Keratinocyte (primary cell): Measurements from ENCODE around the gene ZNF185. TPM values are rescaled to one million over a fixed set of nuclear protein-coding genes. Genes with fewer than 3 reads are reported as not detected.

Experiments
- DNase-seq: peaks from one replicate; pipeline ENCODE4 v3.0.0-alpha.2; 2011; ENCODE audit warnings: low read depth, missing footprints, low spot score
- FAIRE-seq: peaks from 2 replicates; lab custom pipeline; 2011; peaks lifted over from hg19 to GRCh38; lab: Jason Lieb, UNC
- H2AFZ ChIP-seq: 2 replicates; pipeline ENCODE4 v1.6.0; 2012; ENCODE audit warnings: low read length, control low read depth, inconsistent platforms; ENCODE audit not compliant: control insufficient read depth
- H3K27ac ChIP-seq: 2 replicates; pipeline ENCODE4 v1.5.1; 2011; ENCODE audit warnings: low read length; ENCODE audit not compliant: control insufficient read depth, insufficient read depth
- H3K27me3 ChIP-seq: 3 replicates; pipeline ENCODE4 v1.6.0; 2011; ENCODE audit warnings: low read length; ENCODE audit not compliant: control insufficient read depth, insufficient read depth; ENCODE audit errors: extremely low read depth
- H3K36me3 ChIP-seq, 2 experiments: 2 replicates in 1 of 2; 3 replicates in 1 of 2; pipeline ENCODE4 v1.5.1; 2011; ENCODE audit warnings: low read length in 2 of 2, mild to moderate bottlenecking in 1 of 2; ENCODE audit not compliant: control insufficient read depth in 2 of 2, insufficient read depth in 2 of 2; ENCODE audit errors: extremely low read depth in 1 of 2
- H3K4me1 ChIP-seq: 3 replicates; pipeline ENCODE4 v1.5.1; 2011; ENCODE audit warnings: low read length; ENCODE audit not compliant: control insufficient read depth, insufficient read depth; ENCODE audit errors: extremely low read depth
- H3K4me2 ChIP-seq: 3 replicates; pipeline ENCODE4 v1.6.0; 2011; ENCODE audit warnings: low read depth, low read length; ENCODE audit not compliant: control insufficient read depth, insufficient read depth; ENCODE audit errors: extremely low read depth
- H3K4me3 ChIP-seq, 3 experiments: fragments of 200-600 bp in 1 of 3; sonication (generic) in 1 of 3; 2 replicates in 2 of 3; 3 replicates in 1 of 3; pipeline ENCODE4 v1.5.1; 2011 to 2016; ENCODE audit warnings: low read length in 3 of 3, mild to moderate bottlenecking in 3 of 3, control low read depth in 2 of 3, inconsistent platforms in 1 of 3, low read depth in 1 of 3, mixed read lengths in 1 of 3, mixed run types in 1 of 3, moderate library complexity in 1 of 3; ENCODE audit not compliant: control insufficient read depth in 2 of 3, insufficient read depth in 2 of 3; ENCODE audit errors: extremely low read depth in 1 of 3
- H3K79me2 ChIP-seq: 2 replicates; pipeline ENCODE4 v1.6.0; 2012; ENCODE audit warnings: low read length; ENCODE audit not compliant: control insufficient read depth, insufficient read depth
- H3K9ac ChIP-seq: 3 replicates; pipeline ENCODE4 v1.6.0; 2011; ENCODE audit warnings: low read length; ENCODE audit not compliant: control insufficient read depth, insufficient read depth; ENCODE audit errors: extremely low read depth
- H3K9me1 ChIP-seq: 3 replicates; pipeline ENCODE4 v1.6.0; 2011; ENCODE audit warnings: low read length; ENCODE audit not compliant: control insufficient read depth, insufficient read depth; ENCODE audit errors: extremely low read depth
- H3K9me3 ChIP-seq: 2 replicates; pipeline ENCODE4 v1.5.1; 2012; ENCODE audit warnings: low read depth, low read length; ENCODE audit not compliant: control insufficient read depth
- H4K20me1 ChIP-seq: 3 replicates; pipeline ENCODE4 v1.6.0; 2011; ENCODE audit warnings: low read length; ENCODE audit not compliant: control insufficient read depth, insufficient read depth; ENCODE audit errors: extremely low read depth
- EZH2 ChIP-seq: IDR thresholded peaks from one replicate; pipeline ENCODE4 v1.6.1; 2012; ENCODE audit warnings: inconsistent platforms, mild to moderate bottlenecking, low read length, moderate library complexity
- dilution Hi-C: fragments of 300-500 bp; cut with MboI; formaldehyde crosslinking; loops from one replicate; pipeline ENCODE4 v1.7.0; 2020; ENCODE audit warnings: low sequenced_read_pairs; ENCODE audit not compliant: extremely low pct_ligation_motif_present
- polyA plus RNA-seq, 5 experiments: library from polyadenylated mRNA; depleted of rRNA in 3 of 5; stranded (reverse) in 3 of 5; stranded (forward) in 1 of 5; unstranded in 1 of 5; fragments of >200 nt; gene quantifications; 1 replicate in 1 of 5; 2 replicates in 3 of 5; 3 replicates in 1 of 5; pipeline versions ENCODE4 v1.2.1 to v1.2.3, GENCODE V29; 2011 to 2012; ENCODE audit warnings: missing spikeins in 2 of 5, low read depth in 1 of 5, low replicate concordance in 1 of 5
- TF ChIP-seq, protein P1 (sequence below), 3 experiments: IDR thresholded peaks in 1 of 3; conservative IDR thresholded peaks in 1 of 3; optimal IDR thresholded peaks in 1 of 3; 2 replicates in 2 of 3; 3 replicates in 1 of 3; pipeline versions ENCODE3 to v1.5.1; 2011; ENCODE audit warnings: low read length in 3 of 3, mild to moderate bottlenecking in 3 of 3, moderate library complexity in 2 of 3, control low read depth in 1 of 3, inconsistent platforms in 1 of 3; ENCODE audit not compliant: insufficient read depth in 2 of 3; ENCODE audit errors: extremely low read depth in 1 of 3

The ZNF185 gene
- polyA plus RNA-seq, 1 donor (not counting 4 experiments of a cell fraction or from before 2014, with no cell fraction given): 55.6 TPM

DNA sequence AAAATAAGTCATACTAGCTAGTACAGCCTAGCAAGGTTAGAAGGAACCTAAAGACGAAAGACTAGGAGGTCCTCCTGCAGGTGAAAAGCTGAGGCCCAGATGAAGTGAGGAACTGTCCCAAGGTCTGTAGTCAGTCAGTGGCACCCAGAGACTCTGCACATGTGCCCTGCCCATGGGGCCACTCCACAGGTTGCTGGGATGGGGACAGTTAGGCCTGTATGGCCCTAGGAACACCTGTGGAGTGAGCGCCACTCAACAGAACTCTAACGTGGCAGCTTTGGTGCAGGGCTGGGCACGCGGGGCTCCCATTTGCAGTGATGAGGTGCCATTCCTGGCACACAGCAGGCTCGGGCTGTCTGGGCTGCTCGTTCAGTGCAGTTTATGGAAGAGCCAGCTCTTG, 14.8 kb downstream of the ZNF185 start:
- Histone ChIP-seq H3K9ac (no peak overlapping the region), H3K36me3 (peaks cover 0 to under 1% of the 10 kb centered on the region in 2 experiments), H3K79me2 (no peaks in the 10 kb centered on the region), H2AFZ (no peak overlapping the region), H3K4me1 (no peaks in the 10 kb centered on the region), H3K4me3 (no peak overlapping the region), H3K4me2 (no peak overlapping the region), H3K27ac (no peak overlapping the region), H4K20me1 (no peaks in the 10 kb centered on the region), H3K9me1 (no peaks in the 10 kb centered on the region), H3K27me3 (no peaks in the 10 kb centered on the region), H3K9me3 (peaks cover 2% of the 10 kb centered on the region)
- TF ChIP-seq EZH2: no peak
- TF ChIP-seq, protein P1, sequence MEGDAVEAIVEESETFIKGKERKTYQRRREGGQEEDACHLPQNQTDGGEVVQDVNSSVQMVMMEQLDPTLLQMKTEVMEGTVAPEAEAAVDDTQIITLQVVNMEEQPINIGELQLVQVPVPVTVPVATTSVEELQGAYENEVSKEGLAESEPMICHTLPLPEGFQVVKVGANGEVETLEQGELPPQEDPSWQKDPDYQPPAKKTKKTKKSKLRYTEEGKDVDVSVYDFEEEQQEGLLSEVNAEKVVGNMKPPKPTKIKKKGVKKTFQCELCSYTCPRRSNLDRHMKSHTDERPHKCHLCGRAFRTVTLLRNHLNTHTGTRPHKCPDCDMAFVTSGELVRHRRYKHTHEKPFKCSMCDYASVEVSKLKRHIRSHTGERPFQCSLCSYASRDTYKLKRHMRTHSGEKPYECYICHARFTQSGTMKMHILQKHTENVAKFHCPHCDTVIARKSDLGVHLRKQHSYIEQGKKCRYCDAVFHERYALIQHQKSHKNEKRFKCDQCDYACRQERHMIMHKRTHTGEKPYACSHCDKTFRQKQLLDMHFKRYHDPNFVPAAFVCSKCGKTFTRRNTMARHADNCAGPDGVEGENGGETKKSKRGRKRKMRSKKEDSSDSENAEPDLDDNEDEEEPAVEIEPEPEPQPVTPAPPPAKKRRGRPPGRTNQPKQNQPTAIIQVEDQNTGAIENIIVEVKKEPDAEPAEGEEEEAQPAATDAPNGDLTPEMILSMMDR (optimal IDR thresholded peaks at IDR 0.05 in 1 of 3, IDR thresholded peaks at IDR 0.05 in 1 of 3, conservative IDR thresholded peaks at IDR 0.05 in 1 of 3; ENCODE audit: extremely low read depth in 1 of 3, insufficient read depth in 2 of 3, low read length in 3 of 3): no peak
- dilution Hi-C loops: no loop called here
- FAIRE-seq: no peak
- DNase-seq: no peak

DNA sequence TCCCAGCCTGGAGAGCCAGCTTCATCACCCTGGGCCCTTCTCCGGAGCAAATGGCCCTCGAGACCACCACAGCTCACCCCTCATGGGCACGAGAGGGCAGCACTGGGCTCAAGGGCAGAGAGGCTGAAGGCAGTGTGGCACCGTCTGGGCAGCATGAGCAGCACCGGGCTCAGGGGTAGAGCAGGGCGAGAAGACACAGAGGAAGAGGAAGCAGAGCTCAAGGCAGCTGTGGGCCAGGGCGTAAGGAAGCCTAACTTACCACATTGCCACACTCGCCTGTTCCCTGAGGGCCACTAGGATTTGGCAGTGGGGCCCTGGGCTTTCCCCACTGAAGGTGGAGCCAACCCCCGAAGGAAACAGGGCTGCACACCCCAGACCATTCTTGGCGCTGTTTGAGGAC, 15.5 kb downstream of the ZNF185 start:
- Histone ChIP-seq H3K36me3 (peaks cover 0 to 2% of the 10 kb centered on the region in 2 experiments), H3K4me1 (no peaks in the 10 kb centered on the region), H3K9ac (no peak overlapping the region), H3K27ac (no peak overlapping the region), H3K79me2 (no peaks in the 10 kb centered on the region), H3K27me3 (no peaks in the 10 kb centered on the region), H3K9me1 (no peaks in the 10 kb centered on the region), H3K4me3 (no peak overlapping the region), H3K4me2 (no peak overlapping the region), H4K20me1 (no peaks in the 10 kb centered on the region), H2AFZ (no peak overlapping the region), H3K9me3 (peaks cover 2% of the 10 kb centered on the region)
- TF ChIP-seq EZH2: no peak
- TF ChIP-seq, protein P1 (optimal IDR thresholded peaks at IDR 0.05 in 1 of 3, IDR thresholded peaks at IDR 0.05 in 1 of 3, conservative IDR thresholded peaks at IDR 0.05 in 1 of 3; ENCODE audit: extremely low read depth in 1 of 3, insufficient read depth in 2 of 3, low read length in 3 of 3): no peak
- FAIRE-seq: no peak
- dilution Hi-C loops: no loop called here
- no peak for DNase-seq
